ENCODE measurements around the gene SIM1. TPM values are rescaled to one million over a fixed set of nuclear protein-coding genes. Genes with fewer than 3 reads are reported as not detected.

Gene SIM1
- total and polyA plus RNA-seq, 2 of the 8 experiments (the other 6 are each of a cell fraction or from before 2014, with no cell fraction given): 0.02 to 0.39 TPM

DNA sequence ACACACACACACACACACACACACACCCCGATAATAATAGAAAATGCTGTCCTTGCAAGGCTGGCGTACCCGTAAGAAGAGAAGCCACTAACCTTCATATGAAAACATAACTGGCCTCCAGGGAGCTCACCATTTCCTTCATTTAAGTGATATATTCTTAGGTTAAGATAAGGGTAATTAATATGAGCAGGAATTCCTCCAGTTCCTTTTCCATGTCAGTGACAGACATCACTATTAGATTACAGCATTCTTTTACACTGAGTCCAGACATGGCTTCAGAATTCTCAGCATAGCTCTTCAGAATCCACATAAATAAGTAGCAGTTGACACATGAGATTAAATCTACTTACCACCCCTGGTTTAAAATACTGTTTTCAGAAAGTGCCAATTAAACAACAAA, 121.9 kb downstream of the SIM1 start (continued):
- TF ChIP-seq TAF1 (IDR thresholded peaks at IDR 0.05; ENCODE audit: low read depth, low read length) (no peak), BACH1 (IDR thresholded peaks at IDR 0.05; ENCODE audit: low read length) (no peak), BRCA1 (IDR thresholded peaks at IDR 0.05; ENCODE audit: low read depth, low read length) (no peak), SIN3A (conservative IDR thresholded peaks at IDR 0.05 in 1 of 2, IDR thresholded peaks at IDR 0.05 in 1 of 2; ENCODE audit: low read depth in 1 of 2, low read length in 2 of 2) (no peak)
